Measurements from ENCODE around the gene SLC2A8.

Gene SLC2A8

DNA sequence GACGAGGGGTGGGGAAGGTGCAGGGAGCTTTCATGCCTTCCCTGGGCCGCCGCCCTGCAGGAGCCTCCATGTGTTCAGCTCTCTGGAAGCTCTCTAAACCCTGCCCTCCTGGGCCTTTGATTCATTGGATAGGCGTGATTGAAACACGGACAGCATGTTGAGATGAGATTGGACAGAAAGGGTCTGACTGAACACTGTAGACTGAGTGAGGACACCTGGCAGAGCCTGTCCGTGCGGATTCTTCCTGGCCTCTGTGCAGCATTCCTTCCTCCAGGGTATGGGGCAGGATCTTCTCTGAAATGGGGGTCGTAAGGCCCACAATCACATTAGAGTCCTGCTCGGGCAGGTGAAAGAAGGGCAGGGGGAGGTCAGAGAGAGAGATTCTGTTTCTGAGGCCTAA, 41.4 kb downstream of the SLC2A8 start:
- no peak for DNase-seq

DNA sequence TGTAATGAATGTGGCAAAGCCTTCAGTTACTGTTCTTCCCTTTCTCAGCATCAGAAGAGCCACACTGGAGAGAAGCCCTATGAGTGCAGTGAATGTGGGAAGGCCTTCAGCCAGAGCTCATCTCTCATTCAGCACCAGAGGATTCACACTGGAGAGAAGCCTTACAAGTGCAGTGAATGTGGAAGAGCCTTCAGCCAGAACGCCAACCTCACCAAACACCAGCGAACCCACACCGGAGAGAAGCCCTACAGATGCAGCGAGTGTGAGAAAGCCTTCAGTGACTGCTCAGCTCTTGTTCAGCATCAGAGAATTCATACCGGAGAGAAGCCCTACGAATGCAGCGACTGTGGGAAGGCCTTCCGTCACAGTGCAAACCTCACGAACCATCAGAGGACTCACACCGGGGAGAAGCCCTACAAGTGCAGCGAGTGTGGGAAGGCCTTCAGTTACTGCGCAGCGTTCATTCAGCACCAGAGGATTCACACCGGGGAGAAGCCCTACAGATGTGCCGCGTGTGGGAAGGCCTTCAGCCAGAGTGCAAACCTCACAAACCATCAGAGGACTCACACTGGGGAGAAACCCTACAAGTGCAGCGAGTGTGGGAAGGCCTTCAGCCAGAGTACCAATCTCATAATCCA, 47.4 kb downstream of the SLC2A8 start:
- DNase-seq = no peak

DNA sequence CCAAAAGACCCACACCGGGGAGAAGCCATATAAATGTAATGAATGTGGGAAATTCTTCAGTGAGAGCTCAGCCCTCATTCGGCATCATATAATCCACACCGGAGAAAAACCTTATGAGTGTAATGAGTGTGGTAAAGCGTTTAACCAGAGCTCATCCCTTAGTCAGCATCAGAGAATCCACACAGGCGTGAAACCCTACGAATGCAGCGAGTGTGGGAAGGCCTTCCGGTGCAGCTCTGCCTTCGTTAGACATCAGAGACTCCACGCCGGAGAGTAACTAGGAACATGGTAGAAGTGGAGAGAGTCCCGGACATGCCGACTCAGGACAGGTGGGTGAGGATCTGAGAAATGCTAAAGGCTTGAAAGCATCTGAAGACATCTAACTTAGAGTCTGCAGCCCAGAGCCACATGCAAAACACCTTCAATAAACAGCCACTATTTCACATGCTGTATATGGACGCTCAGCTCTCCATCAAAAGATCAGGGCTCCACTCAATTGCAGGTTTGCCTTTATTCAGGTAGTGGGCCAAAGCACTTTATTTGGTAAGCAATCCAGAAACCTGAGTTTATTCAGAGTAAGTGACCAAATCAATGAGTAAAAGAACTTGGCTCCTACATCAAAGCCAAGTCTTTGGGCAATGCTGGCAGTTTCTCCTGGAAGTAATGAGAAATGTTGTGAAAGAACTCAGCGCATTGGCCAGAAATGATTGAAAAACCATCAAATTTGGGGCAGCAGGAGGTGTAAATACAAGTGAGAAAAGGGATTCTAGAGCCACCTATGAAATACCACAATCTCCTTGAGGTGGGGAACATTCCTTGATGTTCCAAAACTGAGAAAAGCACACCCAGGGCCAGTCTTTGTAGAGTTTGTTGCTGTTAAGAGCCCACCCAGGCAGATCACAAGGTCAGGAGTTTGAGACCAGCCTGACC, 48.2 kb downstream of the SLC2A8 start:
- no peak for DNase-seq

DNA sequence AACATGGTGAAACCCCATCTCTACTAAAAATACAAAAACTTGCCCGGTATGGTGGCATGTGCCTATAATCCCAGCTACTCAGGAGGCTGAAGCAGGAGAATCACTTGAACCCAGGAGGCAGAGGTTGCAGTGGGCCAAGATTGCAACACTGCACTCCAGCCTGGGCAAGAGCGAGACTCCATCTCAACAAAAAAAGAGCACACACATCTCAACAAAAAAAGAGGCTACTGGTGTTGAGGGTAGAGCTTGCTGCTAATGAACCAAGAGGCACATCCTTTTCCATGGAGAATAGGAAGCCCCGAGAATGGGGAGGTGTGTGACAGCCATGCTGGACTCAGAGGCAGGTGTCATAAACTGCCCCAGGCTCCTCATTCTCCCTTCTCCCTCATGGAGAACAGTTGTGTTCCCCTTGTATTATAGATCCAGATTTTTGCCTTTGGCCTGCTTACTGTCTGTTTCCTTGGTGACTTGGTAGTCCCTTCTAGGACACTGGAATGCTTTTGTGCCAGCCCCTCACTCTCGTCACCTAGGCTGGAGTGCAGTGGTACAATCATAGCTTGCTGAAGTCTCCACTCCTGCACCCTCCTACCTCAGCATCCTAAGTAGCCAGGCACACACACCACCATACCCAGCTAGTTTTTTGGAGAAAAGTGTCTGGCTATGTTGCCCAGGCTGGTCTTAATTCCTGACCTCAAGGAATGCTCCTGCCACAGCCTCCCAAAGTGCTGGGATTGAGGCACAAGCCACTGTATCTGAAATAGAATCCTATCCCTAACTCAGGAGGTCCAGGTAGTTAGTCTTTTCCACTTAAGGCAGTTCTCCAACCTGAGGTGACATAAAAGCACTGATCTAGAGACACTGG, 49.1 kb downstream of the SLC2A8 start:
- no peak for DNase-seq

DNA sequence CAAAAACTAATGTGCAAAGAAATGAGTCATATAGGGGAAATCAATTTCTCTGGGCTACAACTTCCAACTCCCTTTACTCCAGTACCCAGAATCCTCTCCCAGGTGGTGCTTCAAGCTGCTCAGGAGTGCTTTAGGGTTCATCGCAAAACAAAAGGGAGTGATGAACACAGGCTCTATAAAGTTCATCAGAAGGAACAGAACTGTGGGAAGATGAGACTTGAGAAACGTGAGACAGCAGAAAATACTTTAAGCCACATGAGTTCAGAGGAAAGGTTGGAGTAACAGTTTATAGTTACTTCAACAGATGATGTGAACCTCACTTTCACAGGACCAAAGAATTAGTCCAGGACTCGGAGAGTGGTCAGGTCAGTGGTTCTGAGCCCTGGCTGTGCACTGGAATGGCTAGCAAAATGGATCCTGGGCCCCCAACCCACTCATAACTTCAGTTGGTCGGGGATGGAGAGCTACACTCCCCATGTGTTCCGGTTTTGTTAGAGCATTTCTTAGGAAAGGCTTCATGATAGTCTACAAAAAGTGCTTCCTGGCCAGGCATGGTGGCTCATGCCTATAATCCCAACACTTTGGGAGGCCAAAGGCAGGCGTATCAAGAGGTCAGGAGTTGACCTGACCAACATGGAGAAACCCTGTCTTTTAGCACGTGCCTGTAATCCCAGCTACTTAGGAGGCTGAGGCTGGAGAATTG, 49.9 kb downstream of the SLC2A8 start:
- no peak for DNase-seq

DNA sequence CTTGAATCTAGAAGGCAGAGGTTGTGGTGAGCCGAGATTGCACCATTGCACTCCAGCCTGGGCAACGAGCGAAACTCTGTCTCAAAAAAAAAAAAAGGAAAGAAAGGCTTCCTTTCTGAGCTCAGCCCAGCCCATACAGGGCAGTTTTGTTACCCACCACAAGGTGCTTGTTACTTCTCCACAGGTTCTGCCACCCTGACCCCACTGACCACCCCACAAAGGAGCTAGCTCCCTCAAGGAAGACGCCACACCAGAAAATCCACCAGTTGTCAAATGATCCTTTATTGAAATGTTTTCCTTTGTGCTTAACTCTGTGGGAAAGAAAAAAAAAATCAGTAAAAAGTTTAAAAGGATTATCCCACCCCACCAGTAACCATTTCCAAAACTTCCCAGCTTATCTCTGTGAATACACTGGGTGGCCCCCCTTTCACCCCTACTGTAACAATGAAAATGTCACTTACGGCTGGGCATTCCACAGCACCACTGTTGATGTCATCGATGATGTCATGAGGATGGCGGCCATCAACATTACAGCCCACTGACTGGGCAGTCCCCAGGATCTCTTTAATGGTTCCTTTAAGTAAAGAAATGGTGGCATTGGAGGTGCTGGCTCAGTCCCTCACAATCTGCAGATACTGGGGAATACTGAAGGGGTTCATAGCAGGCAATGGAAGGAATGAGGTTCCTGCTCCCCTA, 50.6 kb downstream of the SLC2A8 start:
- DNase-seq = no peak

DNA sequence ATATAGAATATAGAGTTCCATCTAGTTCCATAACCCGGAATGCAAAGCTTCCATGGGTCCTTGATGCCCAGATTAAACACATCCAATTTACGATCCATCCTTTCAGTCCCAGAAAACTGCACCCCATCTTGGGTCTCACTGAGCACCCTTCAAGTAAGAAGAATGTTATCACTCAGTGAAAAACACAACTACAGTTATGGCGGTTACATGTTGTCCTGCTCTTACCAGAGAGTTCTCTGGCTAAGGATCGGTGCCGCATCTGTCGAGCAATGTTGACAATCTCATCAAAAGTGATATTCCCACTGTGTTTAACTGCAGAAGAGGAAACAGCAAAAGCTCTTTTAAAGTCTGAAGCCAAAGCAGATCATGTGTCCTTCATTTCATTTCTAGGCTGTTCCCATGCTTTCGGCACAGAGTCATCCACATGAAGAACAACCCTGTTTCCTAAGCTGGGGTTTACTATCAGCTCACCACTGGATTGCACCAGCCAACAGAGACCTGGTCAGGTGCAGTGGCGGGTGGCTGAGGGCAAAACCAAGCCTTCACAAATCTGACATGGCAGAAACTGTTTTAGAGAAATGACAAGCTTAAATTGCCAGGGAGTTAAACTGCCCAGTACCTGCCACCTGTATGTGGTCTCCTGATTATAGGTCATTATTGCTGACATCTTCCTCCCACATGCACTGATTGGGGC, 51.3 kb downstream of the SLC2A8 start:
- DNase-seq = no peak

DNA sequence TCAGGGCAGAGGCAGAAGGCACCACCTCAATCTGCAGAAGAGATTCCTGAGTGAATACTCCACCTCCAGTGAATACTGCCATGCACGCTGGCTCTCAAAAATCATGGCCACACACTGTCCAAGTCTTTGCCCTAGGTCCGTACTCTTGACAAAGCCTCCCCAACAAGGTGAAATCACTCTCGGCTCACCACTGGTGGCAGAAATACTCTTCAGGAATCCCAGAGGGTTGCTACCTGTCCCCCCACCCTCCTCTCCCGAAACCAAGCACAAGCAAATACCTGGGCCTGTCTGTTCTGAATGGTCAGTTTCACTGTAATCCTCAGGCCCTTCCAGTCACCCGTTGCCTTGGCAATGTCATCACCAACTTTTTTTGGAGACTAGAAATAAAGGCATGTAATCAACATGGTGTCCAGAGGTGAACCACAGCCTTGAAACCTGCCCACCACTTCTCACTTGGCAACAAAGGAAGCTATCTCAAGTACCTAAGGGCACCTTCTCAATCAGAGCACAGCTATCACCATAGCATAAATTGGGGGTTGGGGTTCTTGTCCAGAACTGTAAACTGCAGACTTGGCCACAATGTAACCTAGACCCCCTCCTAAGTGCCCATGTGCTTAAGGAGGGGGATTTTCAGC, 52.5 kb downstream of the SLC2A8 start:
- no peak for DNase-seq

DNA sequence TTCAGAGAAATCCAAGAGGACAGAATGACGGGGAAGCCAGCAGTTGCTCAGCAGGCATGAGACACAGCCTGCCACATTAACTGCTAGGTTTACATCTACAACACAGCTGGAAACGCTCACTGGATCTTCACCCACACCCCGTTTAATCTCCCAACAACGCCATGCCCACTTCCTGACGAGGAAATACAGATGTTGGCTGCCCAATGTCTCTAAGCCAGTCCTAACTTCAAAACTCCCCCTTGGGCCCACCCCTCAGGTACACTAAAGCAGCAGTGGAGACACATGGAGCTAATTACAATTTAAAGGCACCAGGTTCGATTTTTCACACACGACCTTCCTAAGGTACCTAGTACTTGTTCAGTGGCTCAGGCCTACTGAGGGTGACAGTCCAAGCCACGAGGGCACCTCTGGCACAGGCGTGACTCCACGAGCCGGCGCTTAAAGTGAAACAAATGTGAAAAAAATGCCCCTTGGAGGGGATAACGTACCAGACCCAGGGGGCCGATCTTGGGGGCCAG, 53.3 kb downstream of the SLC2A8 start:
- DNase-seq = peak in 1 of 2 donors; percentile 20

DNA sequence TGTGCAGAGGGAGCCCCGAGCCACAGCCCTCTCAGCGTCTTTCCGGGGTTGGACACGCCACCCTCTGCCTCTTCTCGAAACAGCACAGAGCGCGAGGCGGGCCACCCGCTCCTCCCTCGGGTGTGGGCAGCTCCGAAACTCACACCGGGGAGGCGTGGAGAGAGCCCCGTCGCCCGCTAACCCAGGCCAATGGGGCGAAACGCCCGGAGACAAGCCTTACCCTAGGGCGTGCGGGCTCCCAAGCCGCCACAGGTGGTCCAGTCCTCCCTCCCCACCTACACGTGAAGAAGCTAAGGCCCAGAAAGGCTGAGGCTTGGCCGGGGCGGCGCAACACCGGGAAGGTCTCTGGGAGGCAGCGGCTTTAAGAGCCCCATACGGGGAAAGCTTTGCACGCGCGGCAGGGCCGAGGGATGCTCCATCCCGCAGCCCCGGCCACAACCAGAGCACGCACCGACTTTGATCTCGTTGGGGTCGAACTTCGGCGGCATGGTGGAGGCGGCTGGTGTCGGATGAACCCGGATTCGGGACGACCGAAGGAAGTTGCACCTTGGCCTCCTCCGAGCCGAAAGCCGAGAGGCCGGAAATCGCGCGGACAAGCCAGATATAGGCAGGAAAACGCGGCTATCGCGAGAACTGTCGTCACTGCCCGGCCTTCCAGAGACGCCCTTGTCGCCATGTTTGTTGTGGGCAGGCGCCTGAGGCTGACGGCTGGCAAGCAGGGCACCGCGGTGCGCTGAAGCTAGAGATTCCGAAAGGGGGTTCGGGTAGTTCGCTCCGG, 54.0 kb downstream of the SLC2A8 start, which contains the start of the genes LRSAM1 and RPL12:
LRSAM1 (plus strand) TSS at position 681 of the 778 bp plus-strand sequence. CDS start 3,018 bp downstream, outside the sequence.
RPL12 (minus strand) TSS at position 577 of the 778 bp plus-strand sequence; CDS start at position 488, 89 bp downstream.
- DNase-seq = peak; percentile 98 to 99

DNA sequence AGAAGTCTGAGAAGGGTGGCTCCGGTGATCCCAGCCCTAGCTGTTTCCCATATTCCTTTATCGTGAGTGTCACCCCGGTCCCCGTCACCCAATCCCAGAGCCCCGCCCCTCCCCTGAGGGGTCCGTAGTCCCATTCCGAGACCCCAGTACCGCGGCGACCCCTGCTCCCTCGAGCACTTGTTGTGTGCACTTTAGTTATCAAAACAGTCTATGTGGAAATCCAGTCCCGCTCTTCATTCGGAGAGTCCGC, 54.6 kb downstream of the SLC2A8 start:
- no peak for DNase-seq

DNA sequence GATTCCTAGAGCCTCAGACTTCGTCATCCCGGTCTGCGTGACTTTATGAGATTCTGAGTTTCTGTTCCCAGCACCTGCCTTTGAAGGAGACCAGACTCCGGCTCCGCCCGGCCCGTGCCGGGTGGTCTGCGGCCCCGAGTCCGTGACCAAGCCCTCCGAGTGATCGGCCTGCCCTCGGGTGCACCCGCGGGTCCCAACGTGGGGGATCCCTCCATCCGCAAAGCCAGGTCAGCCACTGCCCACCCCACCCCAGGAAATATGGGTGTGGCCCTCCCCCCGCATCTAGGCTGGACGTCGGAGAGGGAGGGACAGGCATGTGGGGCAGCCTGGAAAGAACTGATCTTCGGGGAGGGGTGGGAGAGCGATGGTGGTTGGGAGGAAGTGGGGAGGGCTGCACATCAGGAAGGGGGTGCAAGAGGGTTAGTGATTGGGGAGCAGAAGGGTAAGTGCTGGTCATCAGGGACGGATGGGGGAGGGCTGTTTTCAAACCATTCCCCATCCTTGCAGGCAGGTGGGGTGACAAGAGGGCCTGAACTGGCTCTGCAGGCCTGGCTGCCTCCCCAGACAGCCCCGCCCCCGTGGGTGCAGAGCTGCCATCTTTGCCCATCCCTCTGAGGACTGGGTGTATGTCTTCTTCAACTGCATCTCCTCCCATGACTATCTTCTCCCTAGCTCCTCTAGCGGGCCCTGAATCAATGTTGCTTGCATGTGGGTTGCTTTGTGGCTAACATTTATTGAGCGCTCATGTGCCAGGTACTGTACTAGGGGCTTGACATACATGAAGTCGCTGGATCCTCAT, 55.1 kb downstream of the SLC2A8 start:
- DNase-seq = peak; percentile 38 to 40

DNA sequence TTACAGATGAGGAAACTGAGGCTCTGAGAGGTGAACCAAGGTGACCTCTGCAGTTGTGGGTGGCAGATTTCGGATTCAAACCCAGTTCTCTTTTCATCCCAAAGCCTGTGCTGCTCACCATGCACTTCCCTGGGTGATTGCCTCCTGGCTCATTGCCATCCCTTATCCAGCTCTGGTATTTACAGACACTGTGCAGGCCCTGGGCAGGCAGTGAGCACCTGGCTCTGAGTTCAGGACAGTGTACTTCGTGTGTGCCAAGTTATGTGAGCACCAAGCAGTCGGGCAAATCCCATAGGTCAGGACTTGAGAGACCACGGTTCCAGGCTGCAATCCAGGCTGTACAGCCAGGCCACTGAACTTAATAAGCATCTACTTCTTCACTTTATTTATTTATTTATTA, 55.7 kb downstream of the SLC2A8 start:
- DNase-seq = no peak

DNA sequence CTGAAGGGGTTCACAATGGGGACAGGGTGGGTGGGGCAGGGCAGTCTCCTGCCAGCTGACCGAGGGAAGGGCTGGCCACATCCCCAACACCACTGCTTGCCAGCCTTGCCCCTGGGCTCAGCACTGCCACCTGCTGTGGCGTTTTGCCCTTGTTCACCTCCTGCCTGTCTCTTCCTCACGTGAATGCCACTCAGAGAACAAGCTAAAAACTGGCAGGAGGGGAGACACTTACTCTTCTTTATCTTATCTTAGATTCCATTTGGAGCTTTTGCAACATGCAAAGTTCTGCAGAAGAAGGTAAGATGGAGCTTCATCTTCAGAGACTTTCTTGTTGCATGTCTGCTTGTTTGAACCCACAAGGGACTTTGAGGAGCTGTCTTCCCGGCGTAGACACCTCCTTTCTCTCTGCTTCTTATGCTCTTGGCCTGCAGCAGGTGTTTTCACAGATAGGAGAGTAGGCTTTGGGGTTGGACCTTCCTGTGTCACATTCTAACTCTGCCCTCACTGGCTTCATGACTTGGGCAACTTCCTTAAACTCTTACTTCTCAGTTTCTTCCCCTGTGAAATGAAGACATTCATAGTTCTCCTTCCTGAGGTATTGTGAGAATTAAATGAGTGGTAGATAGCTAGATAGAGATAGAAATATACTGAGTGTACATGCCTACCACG, 58.5 kb downstream of the SLC2A8 start:
- DNase-seq = peak in 1 of 2 donors; percentile 27

DNA sequence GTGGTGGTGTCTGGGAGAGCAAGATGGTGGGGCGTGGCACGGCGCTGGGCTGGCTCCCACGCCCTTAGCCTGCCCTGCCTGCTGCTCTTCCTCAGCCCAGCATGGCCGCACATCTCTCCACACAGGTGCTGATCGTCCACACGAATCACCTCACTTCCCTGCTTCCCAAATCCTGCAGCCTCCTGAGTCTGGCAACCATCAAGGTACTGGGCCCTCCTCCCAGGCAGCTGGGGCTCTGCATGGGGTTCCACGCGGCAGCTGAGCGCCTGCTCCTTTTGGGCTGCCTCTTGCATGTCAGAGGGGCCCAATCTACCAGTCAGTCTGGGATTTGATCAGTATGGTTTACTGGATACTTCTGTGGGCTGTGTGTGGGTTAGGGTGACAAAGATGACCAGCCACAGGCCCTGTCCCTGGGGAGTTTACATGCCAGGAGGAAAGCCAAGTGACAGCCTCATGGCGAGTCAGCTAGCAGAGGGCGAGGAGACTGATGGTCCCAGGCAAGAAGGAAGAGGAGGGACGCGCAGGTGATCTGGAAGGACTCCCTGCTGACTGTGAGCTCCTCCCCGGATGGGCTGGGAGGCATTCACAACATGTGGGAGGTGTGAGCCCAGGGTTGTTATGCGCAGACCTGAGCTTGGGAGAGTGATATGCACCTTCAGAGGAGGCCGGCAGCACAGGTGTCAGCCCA, 60.4 kb downstream of the SLC2A8 start:
- DNase-seq = no peak
